ENCODE results near the gene NRARP. TPM values are rescaled to one million over a fixed set of nuclear protein-coding genes. Genes with fewer than 3 reads are reported as not detected.

The NRARP gene
- total and polyA plus RNA-seq, 2 of the 13 experiments (the other 11 are each of a cell fraction or from before 2014, with no cell fraction given) = 0.22 to 0.46 TPM

GRCh38 chr9:137254624-137255447 is 47.2 kb downstream of the NRARP start, which contains the start of gene NELFB (continued):
- TF ChIP-seq JUNB (CRISPR knock-in tag; IDR thresholded peaks at IDR 0.05; ENCODE audit: borderline replicate concordance) (no peak), ZNF280D (CRISPR knock-in tag; IDR thresholded peaks at IDR 0.05) (no peak), NCOA5 (CRISPR knock-in tag; IDR thresholded peaks at IDR 0.05) (no peak), BRCA1 (CRISPR knock-in tag; IDR thresholded peaks at IDR 0.05) (no peak), ZNF546 (CRISPR knock-in tag; conservative IDR thresholded peaks at IDR 0.05) (no peak), POLR2A (IDR thresholded peaks at IDR 0.05; ENCODE audit: insufficient read depth in 1 of 2, low read depth in 2 of 2, low read length in 2 of 2) (peak in 1 of 2 experiments; percentile 80; a peak in 2 of 4 replicates), ETV5 (CRISPR knock-in tag; IDR thresholded peaks at IDR 0.05; ENCODE audit: borderline replicate concordance) (no peak; the same call in 1 of the 2 replicates), TAF1 (CRISPR knock-in tag; IDR thresholded peaks at IDR 0.05) (peak; percentile 73), KIAA2018 (CRISPR knock-in tag; IDR thresholded peaks at IDR 0.05; ENCODE audit: borderline replicate concordance) (no peak), ZEB1 (IDR thresholded peaks at IDR 0.05; ENCODE audit: insufficient replicate concordance, low read depth) (peak; percentile 21), ZNF557 (CRISPR knock-in tag; IDR thresholded peaks at IDR 0.05) (no peak), ZNF672 (CRISPR knock-in tag; IDR thresholded peaks at IDR 0.05) (peak; percentile 74; the same call in 1 of the 2 replicates), ZBTB20 (CRISPR knock-in tag; IDR thresholded peaks at IDR 0.05; ENCODE audit: borderline replicate concordance, low read depth) (peak; percentile 64; the same call in 1 of the 2 replicates), ZNF34 (CRISPR knock-in tag; IDR thresholded peaks at IDR 0.05; ENCODE audit: borderline replicate concordance) (no peak), ZNF773 (CRISPR knock-in tag; IDR thresholded peaks at IDR 0.05; ENCODE audit: borderline replicate concordance) (no peak)
- TF ChIP-seq, protein P1, sequence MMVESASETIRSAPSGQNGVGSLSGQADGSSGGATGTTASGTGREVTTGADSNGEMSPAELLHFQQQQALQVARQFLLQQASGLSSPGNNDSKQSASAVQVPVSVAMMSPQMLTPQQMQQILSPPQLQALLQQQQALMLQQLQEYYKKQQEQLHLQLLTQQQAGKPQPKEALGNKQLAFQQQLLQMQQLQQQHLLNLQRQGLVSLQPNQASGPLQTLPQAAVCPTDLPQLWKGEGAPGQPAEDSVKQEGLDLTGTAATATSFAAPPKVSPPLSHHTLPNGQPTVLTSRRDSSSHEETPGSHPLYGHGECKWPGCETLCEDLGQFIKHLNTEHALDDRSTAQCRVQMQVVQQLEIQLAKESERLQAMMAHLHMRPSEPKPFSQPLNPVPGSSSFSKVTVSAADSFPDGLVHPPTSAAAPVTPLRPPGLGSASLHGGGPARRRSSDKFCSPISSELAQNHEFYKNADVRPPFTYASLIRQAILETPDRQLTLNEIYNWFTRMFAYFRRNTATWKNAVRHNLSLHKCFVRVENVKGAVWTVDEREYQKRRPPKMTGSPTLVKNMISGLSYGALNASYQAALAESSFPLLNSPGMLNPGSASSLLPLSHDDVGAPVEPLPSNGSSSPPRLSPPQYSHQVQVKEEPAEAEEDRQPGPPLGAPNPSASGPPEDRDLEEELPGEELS (CRISPR knock-in tag; IDR thresholded peaks at IDR 0.05) = no peak
